Hepatocyte (in vitro differentiated cells): ENCODE measurements around the gene NOXRED1. TPM values are rescaled to one million over a fixed set of nuclear protein-coding genes. Genes with fewer than 3 reads are reported as not detected.

ENCODE experiments used
- DNase-seq: peaks from one replicate; pipeline ENCODE4 v3.0.0-alpha.2; 2016; ENCODE audit warnings: low spot score
- H2AFZ ChIP-seq: fragments of 200-600 bp; sonication (generic); 2 replicates; pipeline ENCODE4 v1.6.0; 2016; ENCODE audit warnings: antibody characterized with exemption, mild to moderate bottlenecking
- H3K27ac ChIP-seq: fragments of 200-600 bp; sonication (generic); 2 replicates; pipeline ENCODE4 v1.5.1; 2016; ENCODE audit warnings: mild to moderate bottlenecking
- H3K27me3 ChIP-seq: fragments of 200-600 bp; sonication (generic); 2 replicates; pipeline ENCODE4 v1.6.1; 2016
- H3K36me3 ChIP-seq: fragments of 200-600 bp; sonication (generic); replicated peaks from 2 replicates; pipeline ENCODE4 v1.5.1; 2016; ENCODE audit warnings: low read depth; ENCODE audit not compliant: insufficient read depth
- H3K4me1 ChIP-seq: fragments of 200-600 bp; sonication (generic); 2 replicates; pipeline ENCODE4 v1.5.1; 2016; ENCODE audit warnings: mild to moderate bottlenecking, moderate library complexity; ENCODE audit not compliant: insufficient read depth
- H3K4me2 ChIP-seq: fragments of 200-600 bp; sonication (generic); 2 replicates; pipeline ENCODE4 v1.6.0; 2016
- H3K4me3 ChIP-seq: fragments of 200-600 bp; sonication (generic); 2 replicates; pipeline ENCODE4 v1.5.1; 2016; ENCODE audit warnings: mild to moderate bottlenecking
- H3K79me2 ChIP-seq: fragments of 200-600 bp; sonication (generic); 2 replicates; pipeline ENCODE4 v1.6.0; 2017; ENCODE audit warnings: mild to moderate bottlenecking
- H3K9me2 ChIP-seq: fragments of 200-600 bp; sonication (generic); replicated peaks from 2 replicates; pipeline ENCODE4 v1.6.0; 2017; ENCODE audit warnings: mild to moderate bottlenecking; ENCODE audit not compliant: insufficient read depth
- H3K9me3 ChIP-seq: fragments of 200-600 bp; sonication (generic); 2 replicates; pipeline ENCODE4 v1.5.1; 2016; ENCODE audit warnings: low read depth, mild to moderate bottlenecking
- H4K20me1 ChIP-seq: fragments of 200-600 bp; sonication (generic); 2 replicates; pipeline ENCODE4 v1.6.0; 2016; ENCODE audit warnings: mild to moderate bottlenecking; ENCODE audit not compliant: insufficient read depth, poor library complexity, severe bottlenecking
- CTCF ChIP-seq: fragments of 200-600 bp; sonication (generic); IDR thresholded peaks from 2 replicates; pipeline ENCODE4 v1.5.1; 2016; ENCODE audit warnings: antibody characterized with exemption, mild to moderate bottlenecking; ENCODE audit not compliant: poor library complexity
- EZH2 ChIP-seq: fragments of 200-600 bp; sonication (generic); IDR thresholded peaks from 2 replicates; pipeline ENCODE4 v1.6.1; 2016; ENCODE audit warnings: antibody characterized with exemption, mild to moderate bottlenecking, borderline replicate concordance
- EZH2phosphoT487 ChIP-seq: fragments of 200-600 bp; sonication (generic); IDR thresholded peaks from one replicate; pipeline ENCODE4 v1.6.1; 2018; ENCODE audit warnings: antibody characterized with exemption, mild to moderate bottlenecking, low read depth, moderate library complexity; ENCODE audit not compliant: unreplicated experiment, severe bottlenecking
- WGBS: methylation state at CpG from one replicate; pipeline ENCODE4 v1.1.6; 2016; ENCODE audit warnings: low lambda C conversion rate; ENCODE audit errors: missing lambda C conversion rate; 5-methylcytosine and 5-hydroxymethylcytosine counted together
- polyA plus RNA-seq: library from polyadenylated mRNA; unstranded; fragments of >200 nt; fragmentation: Nextera tagmentation; extraction: Ambion mirVana; gene quantifications from 2 replicates; pipeline ENCODE4 v1.2.1, GENCODE V29; 2016
- total RNA-seq: library from RNA; depleted of rRNA; stranded (reverse); fragments of >200 nt; gene quantifications from 2 replicates; pipeline ENCODE4 v1.2.3, GENCODE V29; 2014

NOXRED1 gene
- total and polyA plus RNA-seq, 2 experiments from 2014 or later = 0.10 to 0.13 TPM

GRCh38 chr14:77377502-77377844 lies 45.9 kb downstream of the NOXRED1 start:
- no peak for DNase-seq
- Histone ChIP-seq H3K9me2 (no peaks in the 10 kb centered on the region), H3K4me3 (peak overlapping the region; percentile 88), H3K9me3 (no peaks in the 10 kb centered on the region), H3K4me1 (peaks cover 17% of the 10 kb centered on the region), H2AFZ (peak overlapping the region; percentile 89), H3K27me3 (no peaks in the 10 kb centered on the region), H3K27ac (peak overlapping the region; percentile 85), H3K79me2 (peaks cover 36% of the 10 kb centered on the region), H3K36me3 (no peaks in the 10 kb centered on the region), H3K4me2 (peak overlapping the region; percentile 96), H4K20me1 (no peaks in the 10 kb centered on the region)
- no peak for TF ChIP-seq EZH2phosphoT487
- TF ChIP-seq EZH2 = no peak
- no peak for TF ChIP-seq CTCF
- 19% methylated on average over 10 of the region's 10 CpGs for WGBS

GRCh38 chr14:77376771-77377501 lies 46.4 kb downstream of the NOXRED1 start, which contains the start of the genes SAMD15 and TMED8:
SAMD15 (plus strand) TSS chr14:77377379; CDS start chr14:77377419, 40 bp downstream.
TMED8 (minus strand) TSS chr14:77377094; CDS start chr14:77377053, 41 bp downstream.
- peak; percentile 92 for DNase-seq
- 1% methylated on average over 68 of the region's 69 CpGs for WGBS
- Histone ChIP-seq H3K4me3 (peak within 1 kb of the TSS; percentile 88), H3K4me2 (peak within 1 kb of the TSS; percentile 96), H4K20me1 (no peaks in the 10 kb centered on the region), H3K9me2 (no peaks in the 10 kb centered on the region), H3K27me3 (no peaks in the 10 kb centered on the region), H3K9me3 (no peaks in the 10 kb centered on the region), H2AFZ (peak within 1 kb of the TSS; percentile 89), H3K36me3 (no peaks in the 10 kb centered on the region), H3K27ac (peak within 1 kb of the TSS; percentile 85), H3K4me1 (peaks cover 23% of the 10 kb centered on the region), H3K79me2 (peaks cover 38% of the 10 kb centered on the region)
- TF ChIP-seq EZH2 = no peak
- TF ChIP-seq EZH2phosphoT487 = no peak
- peak; percentile 37 for TF ChIP-seq CTCF

GRCh38 chr14:77375973-77376770 lies 47.2 kb downstream of the NOXRED1 start:
- no peaks in the 10 kb centered on the region for H3K9me2 ChIP-seq
- H3K9me3 ChIP-seq = no peaks in the 10 kb centered on the region
- 38% methylated on average over 12 of the region's 24 CpGs for WGBS
- peaks cover 46% of the 10 kb centered on the region for H3K79me2 ChIP-seq
- peak overlapping the region; percentile 96 for H3K4me2 ChIP-seq
- H3K27ac ChIP-seq = peak overlapping the region; percentile 85
- no peaks in the 10 kb centered on the region for H4K20me1 ChIP-seq
- H3K4me1 ChIP-seq = peaks cover 24% of the 10 kb centered on the region
- DNase-seq = no peak
- H2AFZ ChIP-seq = peak overlapping the region; percentile 89
- no peaks in the 10 kb centered on the region for H3K36me3 ChIP-seq
- H3K27me3 ChIP-seq = no peaks in the 10 kb centered on the region
- no peak for TF ChIP-seq EZH2
- TF ChIP-seq EZH2phosphoT487 = no peak
- no peak for TF ChIP-seq CTCF
- H3K4me3 ChIP-seq = peak overlapping the region; percentile 88
